ENCODE measurements around the gene TGFBR1.

The TGFBR1 gene

GRCh38 chr9:99121604-99122003 is 16.7 kb downstream of the TGFBR1 start:
- in situ Hi-C loops (cut with MboI; ENCODE audit: low sequenced_read_pairs, unreplicated experiment) = no loop called here
- no peak for DNase-seq (ENCODE audit: low spot score)
- TF ChIP-seq CTCF (IDR thresholded peaks at IDR 0.05; ENCODE audit: borderline replicate concordance, control extremely low read depth, extremely low read depth, insufficient read depth, missing control alignments) = no peak

GRCh38 chr9:99124534-99125255 is 19.8 kb downstream of the TGFBR1 start:
- TF ChIP-seq CTCF (IDR thresholded peaks at IDR 0.05; ENCODE audit: borderline replicate concordance, control extremely low read depth, extremely low read depth, insufficient read depth, missing control alignments) = no peak
- in situ Hi-C loops (cut with MboI; ENCODE audit: low sequenced_read_pairs, unreplicated experiment) = no loop called here
- no peak for DNase-seq (ENCODE audit: low spot score)

- no peak for DNase-seq (ENCODE audit: low spot score)
- in situ Hi-C loops (cut with MboI; ENCODE audit: low sequenced_read_pairs, unreplicated experiment) = no loop called here
- TF ChIP-seq CTCF (IDR thresholded peaks at IDR 0.05; ENCODE audit: borderline replicate concordance, control extremely low read depth, extremely low read depth, insufficient read depth, missing control alignments) = no peak
These were observed 20.5 kb downstream of the TGFBR1 start for GRCh38 chr9:99125446-99125845.

DNA sequence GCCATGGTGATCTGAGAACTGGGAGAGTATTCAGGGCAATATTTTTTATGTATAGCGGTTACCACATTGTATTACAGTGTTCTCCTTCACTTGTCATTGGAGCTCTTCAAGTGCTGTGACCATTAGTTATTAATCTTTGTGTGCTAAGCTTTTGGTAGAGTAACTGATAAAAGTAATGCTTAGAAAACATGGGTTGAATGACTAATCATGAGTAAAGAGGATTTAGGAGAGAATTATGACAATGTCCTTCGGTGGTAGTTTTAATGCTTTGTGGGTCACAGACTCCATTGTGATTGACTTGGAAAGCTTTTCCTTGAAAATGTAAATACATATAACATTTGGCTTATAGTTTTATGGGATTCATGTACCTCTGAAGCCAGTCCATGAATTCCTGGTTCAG is 21.4 kb downstream of the TGFBR1 start:
- no peak for DNase-seq (ENCODE audit: low spot score)
- in situ Hi-C loops (cut with MboI; ENCODE audit: low sequenced_read_pairs, unreplicated experiment) = no loop called here
- TF ChIP-seq CTCF (IDR thresholded peaks at IDR 0.05; ENCODE audit: borderline replicate concordance, control extremely low read depth, extremely low read depth, insufficient read depth, missing control alignments) = no peak

GRCh38 chr9:99127356-99128132 is 22.6 kb downstream of the TGFBR1 start:
- no peak for TF ChIP-seq CTCF (IDR thresholded peaks at IDR 0.05; ENCODE audit: borderline replicate concordance, control extremely low read depth, extremely low read depth, insufficient read depth, missing control alignments)
- DNase-seq (ENCODE audit: low spot score) = no peak
- in situ Hi-C loops (cut with MboI; ENCODE audit: low sequenced_read_pairs, unreplicated experiment) = no loop called here

DNA sequence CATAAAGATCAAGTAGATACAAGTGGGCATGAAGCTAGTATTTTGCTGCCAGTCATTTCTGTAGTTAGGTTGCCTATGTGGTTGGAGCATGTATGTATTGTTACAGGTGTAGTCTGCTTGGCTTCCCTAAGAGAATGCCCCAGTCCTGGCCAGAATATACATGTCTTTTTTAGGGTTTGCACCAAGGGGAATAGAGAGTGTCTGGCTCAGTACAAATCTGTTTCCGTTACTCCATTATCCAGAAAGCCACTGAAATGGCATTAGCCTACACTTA is 23.2 kb downstream of the TGFBR1 start:
- no peak for DNase-seq (ENCODE audit: low spot score)
- in situ Hi-C loops (cut with MboI; ENCODE audit: low sequenced_read_pairs, unreplicated experiment) = no loop called here
- TF ChIP-seq CTCF (IDR thresholded peaks at IDR 0.05; ENCODE audit: borderline replicate concordance, control extremely low read depth, extremely low read depth, insufficient read depth, missing control alignments) = no peak

Data from GM13976 (cell line).